ENCODE results near the gene C4orf51. TPM values are rescaled to one million over a fixed set of nuclear protein-coding genes. Genes with fewer than 3 reads are reported as not detected.

C4orf51 gene
- total and polyA plus RNA-seq, 4 experiments from 2014 or later, result not detected

DNA sequence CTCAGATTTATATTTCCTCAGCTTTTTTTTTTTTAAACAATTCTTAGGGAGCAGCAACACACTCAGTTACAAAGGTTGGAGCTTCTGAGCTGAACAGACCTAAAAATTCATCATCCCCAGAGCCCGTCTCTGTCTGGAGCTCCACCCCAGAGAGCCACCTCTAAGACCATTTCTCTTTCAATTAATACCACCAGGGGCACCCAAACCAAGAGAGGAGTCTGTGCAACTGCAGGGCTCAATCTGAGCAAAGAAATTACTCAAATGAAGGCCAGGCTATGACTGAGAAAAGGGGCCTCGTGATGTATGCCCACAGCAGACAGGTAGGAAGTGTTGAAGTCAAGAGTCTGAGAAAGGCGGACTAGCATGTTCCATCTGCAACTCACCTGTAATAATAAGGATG lies 95.5 kb downstream of the C4orf51 start:
- no peaks in the 10 kb centered on the region for H3K4me1 Mint-ChIP-seq
- H3K4me1 ChIP-seq (ENCODE audit: insufficient read depth, low read length), result no peaks in the 10 kb centered on the region
- CTCF ChIA-PET (ENCODE audit: partially characterized antibody), result no interaction called here
- no peak overlapping the region for H3K4me3 Mint-ChIP-seq
- POLR2A ChIA-PET (ENCODE audit: partially characterized antibody), result no interaction called here
- H3K27ac Mint-ChIP-seq, result no peak overlapping the region
- H3K4me3 ChIP-seq (ENCODE audit: low read length in 2 of 2), result no peak overlapping the region
- peaks cover 0 to 2% (median 0%) of the 10 kb centered on the region in 8 donors for H3K9me3 Mint-ChIP-seq
- H3K27ac ChIP-seq (ENCODE audit: low read depth, low read length), result no peak overlapping the region
- no peaks in the 10 kb centered on the region for H3K27me3 Mint-ChIP-seq
- no peaks in the 10 kb centered on the region for H3K27me3 ChIP-seq (ENCODE audit: insufficient read depth, low read length)
- H3K9me3 ChIP-seq (ENCODE audit: control insufficient read depth in 1 of 2, low read length in 2 of 2), result no peaks in the 10 kb centered on the region
- intact Hi-C loops (cut with micrococcal nuclease), result no loop called here
- no peak for DNase-seq
- H3K36me3 Mint-ChIP-seq, result peaks cover 54 to 73% of the 10 kb centered on the region in 2 donors
- peaks cover 3% of the 10 kb centered on the region for H3K36me3 ChIP-seq (ENCODE audit: insufficient read depth, low read length)

DNA sequence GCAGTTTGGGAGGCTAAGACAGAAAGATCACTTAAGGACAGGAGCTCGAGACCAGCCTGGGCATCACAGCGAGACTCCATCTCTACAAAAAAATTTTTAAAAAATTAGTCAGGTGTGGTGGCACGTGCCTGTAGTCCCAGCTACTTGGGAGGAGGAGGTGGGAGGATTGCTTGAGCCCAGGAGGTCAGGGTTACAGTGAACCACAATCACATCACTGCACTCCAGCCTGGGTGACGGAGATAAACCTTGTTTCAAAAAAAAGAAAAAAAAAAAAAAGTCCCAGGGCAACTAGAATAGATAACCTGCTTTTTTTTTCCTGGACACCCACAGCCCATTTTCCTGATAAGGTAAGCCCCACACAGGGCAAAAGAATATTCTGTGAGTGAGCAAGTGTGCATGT lies 96.3 kb downstream of the C4orf51 start:
- Histone ChIP-seq H3K27me3 (ENCODE audit: insufficient read depth, low read length) (no peaks in the 10 kb centered on the region), H3K4me3 (ENCODE audit: low read length in 2 of 2) (no peak overlapping the region), H3K27ac (ENCODE audit: low read depth, low read length) (no peak overlapping the region), H3K9me3 (ENCODE audit: control insufficient read depth in 1 of 2, low read length in 2 of 2) (no peaks in the 10 kb centered on the region), H3K36me3 (ENCODE audit: insufficient read depth, low read length) (peaks cover 3% of the 10 kb centered on the region), H3K4me1 (ENCODE audit: insufficient read depth, low read length) (no peaks in the 10 kb centered on the region)
- peaks cover 0 to 2% (median 0%) of the 10 kb centered on the region in 8 donors for H3K9me3 Mint-ChIP-seq
- no peaks in the 10 kb centered on the region for H3K27me3 Mint-ChIP-seq
- H3K4me1 Mint-ChIP-seq, result no peaks in the 10 kb centered on the region
- intact Hi-C loops (cut with micrococcal nuclease), result no loop called here
- H3K4me3 Mint-ChIP-seq, result no peak overlapping the region
- peaks cover 53 to 71% of the 10 kb centered on the region in 2 donors for H3K36me3 Mint-ChIP-seq
- ChIA-PET POLR2A (ENCODE audit: partially characterized antibody) (no interaction called here), CTCF (ENCODE audit: partially characterized antibody) (no interaction called here)
- no peak overlapping the region for H3K27ac Mint-ChIP-seq
- DNase-seq, result no peak

DNA sequence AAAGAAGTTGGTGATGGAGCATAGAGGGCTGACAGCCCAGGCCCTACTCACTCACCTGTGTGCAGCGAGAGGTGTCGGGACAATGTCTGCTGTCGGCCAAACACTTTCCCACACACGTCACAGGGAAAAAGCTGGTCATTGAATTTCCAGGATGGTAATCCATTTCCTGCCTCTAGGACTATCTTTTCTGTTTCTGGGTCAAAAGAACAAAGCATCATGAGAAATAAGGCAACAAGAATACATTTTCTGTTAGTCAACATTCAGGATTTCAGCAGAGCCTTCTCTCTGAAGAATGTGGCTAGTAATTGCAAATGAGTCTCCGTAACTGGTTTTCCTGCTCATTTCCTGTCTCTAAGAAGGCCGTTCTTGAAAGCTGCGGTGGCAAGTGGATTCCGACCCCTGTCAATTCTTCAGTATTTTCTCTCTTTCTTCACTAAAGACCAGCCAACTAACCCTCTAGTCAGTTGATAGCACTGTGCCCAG lies 99.4 kb downstream of the C4orf51 start:
- intact Hi-C loops (cut with micrococcal nuclease), result no loop called here
- no peak for DNase-seq
- H3K4me3 Mint-ChIP-seq, result no peak overlapping the region
- Histone ChIP-seq H3K4me1 (ENCODE audit: insufficient read depth, low read length) (no peaks in the 10 kb centered on the region), H3K27ac (ENCODE audit: low read depth, low read length) (no peak overlapping the region), H3K27me3 (ENCODE audit: insufficient read depth, low read length) (no peaks in the 10 kb centered on the region), H3K4me3 (ENCODE audit: low read length in 2 of 2) (no peak overlapping the region), H3K9me3 (ENCODE audit: control insufficient read depth in 1 of 2, low read length in 2 of 2) (no peaks in the 10 kb centered on the region), H3K36me3 (ENCODE audit: insufficient read depth, low read length) (no peaks in the 10 kb centered on the region)
- no peaks in the 10 kb centered on the region for H3K4me1 Mint-ChIP-seq
- CTCF ChIA-PET (ENCODE audit: partially characterized antibody), result no interaction called here
- H3K27me3 Mint-ChIP-seq, result no peaks in the 10 kb centered on the region
- peaks cover 0 to 3% (median 0%) of the 10 kb centered on the region in 8 donors for H3K9me3 Mint-ChIP-seq
- H3K27ac Mint-ChIP-seq, result no peak overlapping the region
- H3K36me3 Mint-ChIP-seq, result peaks cover 50 to 53% of the 10 kb centered on the region in 2 donors
- POLR2A ChIA-PET (ENCODE audit: partially characterized antibody), result no interaction called here

GRCh38 chr4:145781351-145781750 lies 101.4 kb downstream of the C4orf51 start:
- no peaks in the 10 kb centered on the region for H3K4me1 Mint-ChIP-seq
- Histone ChIP-seq H3K4me3 (ENCODE audit: low read length in 2 of 2) (no peak overlapping the region), H3K4me1 (ENCODE audit: insufficient read depth, low read length) (no peaks in the 10 kb centered on the region), H3K27ac (ENCODE audit: low read depth, low read length) (no peak overlapping the region), H3K9me3 (ENCODE audit: control insufficient read depth in 1 of 2, low read length in 2 of 2) (no peaks in the 10 kb centered on the region), H3K36me3 (ENCODE audit: insufficient read depth, low read length) (no peaks in the 10 kb centered on the region), H3K27me3 (ENCODE audit: insufficient read depth, low read length) (no peaks in the 10 kb centered on the region)
- H3K36me3 Mint-ChIP-seq, result peaks cover 37 to 54% of the 10 kb centered on the region in 2 donors
- POLR2A ChIA-PET (ENCODE audit: partially characterized antibody), result no interaction called here
- H3K9me3 Mint-ChIP-seq, result peaks cover 0 to 3% (median 0%) of the 10 kb centered on the region in 8 donors
- no peak overlapping the region for H3K27ac Mint-ChIP-seq
- H3K4me3 Mint-ChIP-seq, result no peak overlapping the region
- intact Hi-C loops (cut with micrococcal nuclease), result no loop called here
- DNase-seq, result no peak
- CTCF ChIA-PET (ENCODE audit: partially characterized antibody), result no interaction called here
- H3K27me3 Mint-ChIP-seq, result no peaks in the 10 kb centered on the region

Other genes starting within 250 kb of the C4orf51 start
- gene SMAD1, start 198.3 kb upstream of the C4orf51 start, total RNA-seq, result under 1 TPM; 0.42 to 0.73 TPM
- 1 to 10 TPM in 1 of 2 donors, under 1 TPM in 1; 0.62 to 1.1 TPM for gene SMAD1, start 198.3 kb upstream of the C4orf51 start, polyA plus RNA-seq
- 10 to 100 TPM; 11.8 to 12.0 TPM for gene MMAA, start 60.8 kb upstream of the C4orf51 start, total RNA-seq
- gene MMAA, start 60.8 kb upstream of the C4orf51 start, polyA plus RNA-seq, result 10 to 100 TPM in 1 of 2 donors, 1 to 10 TPM in 1; 7.4 to 13.5 TPM